CD1c-positive myeloid dendritic cell (primary cell): ENCODE data around the gene NBEA.

Experiments used
- DNase-seq: peaks from one replicate; pipeline ENCODE4 v3.0.0-alpha.2; 2016; ENCODE audit errors: extremely low spot score

Gene NBEA

DNA sequence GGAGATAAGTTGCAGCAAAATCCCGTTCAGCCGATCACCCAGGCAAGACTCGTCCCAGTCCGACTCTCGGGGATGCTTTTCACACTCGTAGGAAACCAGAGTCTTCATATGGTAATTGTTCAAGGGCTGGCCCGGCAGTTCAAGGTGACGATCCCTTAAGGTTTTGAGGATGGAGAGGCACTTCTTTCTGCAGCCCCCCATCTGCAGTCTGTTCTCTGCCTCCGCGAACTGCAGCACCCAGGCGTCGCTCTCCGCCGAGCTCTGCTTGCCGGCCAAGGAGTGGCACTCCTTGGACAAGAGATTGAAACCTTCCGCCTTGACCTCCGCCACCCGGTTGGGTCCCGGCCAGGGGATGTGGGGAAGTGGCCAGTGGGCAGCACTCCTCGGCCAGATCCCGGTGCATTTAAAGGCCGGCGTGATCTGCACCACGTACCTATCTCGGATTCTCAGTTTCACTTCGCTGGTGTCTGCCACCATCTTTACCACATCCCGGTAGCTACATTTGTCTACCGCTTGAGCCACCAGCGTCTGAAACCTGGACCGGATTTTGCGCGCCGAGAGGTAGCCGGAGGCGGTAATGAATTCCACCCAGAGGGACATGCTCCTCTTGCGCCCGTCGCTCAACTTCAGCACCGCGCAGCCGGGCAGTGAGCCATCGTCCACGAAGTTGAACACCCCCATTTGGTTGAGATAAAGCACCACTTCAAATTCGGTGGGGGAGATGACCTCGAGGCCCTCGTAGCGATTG lies 533.3 kb downstream of the NBEA start:
- no peak for DNase-seq

DNA sequence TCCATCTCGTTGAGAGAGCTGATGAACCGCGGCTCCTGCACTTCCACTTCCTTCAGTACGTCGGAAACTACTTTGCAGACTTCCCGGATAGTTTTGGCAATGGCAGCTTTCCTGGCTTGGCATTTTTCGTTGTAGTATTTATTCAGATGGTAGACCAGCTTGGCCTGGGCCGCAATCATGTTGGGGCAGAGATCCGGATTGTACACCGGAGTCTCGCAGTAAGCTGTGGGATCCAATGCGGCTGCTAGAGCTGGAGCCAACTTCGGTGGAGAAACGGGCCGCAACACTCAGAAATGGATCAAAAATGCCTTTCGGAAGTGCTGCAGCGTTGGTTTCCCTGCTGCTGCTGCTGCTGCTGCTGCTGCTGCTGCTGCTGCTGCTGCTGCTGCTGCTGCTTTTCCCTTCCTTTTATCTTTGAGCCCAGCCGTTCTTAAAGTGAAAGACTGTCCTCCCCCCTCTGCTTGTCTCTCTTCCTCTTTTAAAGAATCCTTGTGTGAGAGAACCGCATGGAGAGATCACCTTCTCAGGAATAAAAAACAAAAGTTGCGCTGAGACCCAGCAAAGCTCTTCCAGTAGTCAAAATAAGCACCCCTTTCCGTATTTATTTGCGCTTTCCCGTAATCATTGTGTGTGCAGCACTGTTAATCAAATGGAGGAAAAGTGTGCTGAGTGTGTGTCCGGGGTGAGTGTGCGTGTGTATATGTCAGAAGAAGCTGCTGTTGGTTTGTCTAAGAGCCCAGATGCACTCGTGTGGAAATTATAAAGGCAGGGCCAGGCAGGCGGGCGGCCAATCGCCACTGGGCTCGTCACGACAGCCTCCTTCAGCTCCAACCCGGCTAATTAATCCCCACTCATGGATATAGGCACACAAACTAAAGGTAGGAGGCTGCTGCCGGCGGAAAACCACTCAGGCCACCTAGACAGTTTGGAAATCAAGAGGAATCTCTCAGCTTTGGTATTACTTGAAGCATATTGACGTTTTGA lies 534.2 kb downstream of the NBEA start, which contains the start of gene MAB21L1:
Gene MAB21L1, minus strand, starts transcription at position 730 of the 984 bp plus-strand sequence. Its CDS starts 551 bp downstream, at position 179.
- peak; percentile 27 for DNase-seq

DNA sequence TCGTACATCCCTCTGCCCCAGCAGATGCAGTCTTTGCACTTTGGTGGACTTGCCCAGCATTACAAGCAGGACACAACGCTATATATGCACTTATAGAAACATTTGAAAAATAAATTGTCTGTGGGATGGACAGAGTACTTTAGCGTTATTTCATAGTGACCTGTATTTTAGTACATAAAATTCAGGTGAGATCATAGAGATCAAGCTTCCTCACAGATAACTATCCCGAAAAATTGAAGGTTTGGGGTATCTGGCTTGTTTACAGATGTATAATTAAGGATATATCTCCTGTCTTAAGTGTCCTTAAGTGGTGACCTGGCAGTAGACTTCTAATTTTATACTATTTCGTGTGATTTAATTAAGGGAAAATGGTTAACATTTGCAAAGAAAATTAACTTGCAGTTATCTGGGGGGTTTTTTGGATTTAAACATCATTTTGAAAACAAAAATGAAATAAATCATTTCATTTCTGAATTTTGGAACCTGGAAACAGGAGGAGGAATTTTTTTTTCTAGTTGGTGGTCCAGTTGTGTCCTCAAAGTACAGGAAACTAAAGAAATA lies 535.4 kb downstream of the NBEA start:
- no peak for DNase-seq

DNA sequence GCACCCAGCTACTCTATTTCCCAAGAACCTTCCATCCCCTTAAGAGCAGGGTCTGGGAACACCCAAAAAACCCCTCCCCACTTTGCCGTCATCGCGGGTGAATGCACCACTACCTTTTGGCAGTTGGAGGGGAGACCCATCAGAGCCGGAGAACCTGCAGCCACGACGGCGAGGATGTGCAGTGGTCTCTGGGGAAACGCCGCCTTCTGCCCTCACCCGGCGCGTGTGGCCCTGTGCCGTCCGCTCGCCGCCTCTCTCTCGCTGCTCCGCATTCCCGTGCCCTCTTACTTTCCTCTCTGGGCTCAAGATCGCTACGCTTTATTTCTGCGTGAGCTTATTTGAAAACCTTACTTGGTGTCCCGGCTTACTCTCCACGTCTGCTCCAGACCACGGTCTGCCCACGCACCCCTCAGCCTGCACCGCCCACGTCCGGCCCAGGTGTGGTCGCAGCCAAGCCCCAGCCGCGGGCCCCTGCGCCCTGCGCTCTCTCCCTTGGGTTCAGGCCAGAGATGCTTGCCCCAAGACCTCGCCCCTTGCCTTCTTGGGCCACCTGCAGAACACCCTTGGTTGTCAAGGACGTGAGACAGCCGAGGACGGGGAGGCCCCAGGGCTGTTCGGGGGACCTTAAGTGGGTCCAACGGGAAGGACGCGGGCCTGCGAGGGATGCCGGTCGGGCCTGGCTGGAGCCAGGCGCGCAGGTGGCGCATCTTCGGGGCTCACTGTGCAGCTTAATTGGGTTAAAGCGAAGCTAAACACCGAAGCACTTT lies 536.4 kb downstream of the NBEA start:
- no peak for DNase-seq

DNA sequence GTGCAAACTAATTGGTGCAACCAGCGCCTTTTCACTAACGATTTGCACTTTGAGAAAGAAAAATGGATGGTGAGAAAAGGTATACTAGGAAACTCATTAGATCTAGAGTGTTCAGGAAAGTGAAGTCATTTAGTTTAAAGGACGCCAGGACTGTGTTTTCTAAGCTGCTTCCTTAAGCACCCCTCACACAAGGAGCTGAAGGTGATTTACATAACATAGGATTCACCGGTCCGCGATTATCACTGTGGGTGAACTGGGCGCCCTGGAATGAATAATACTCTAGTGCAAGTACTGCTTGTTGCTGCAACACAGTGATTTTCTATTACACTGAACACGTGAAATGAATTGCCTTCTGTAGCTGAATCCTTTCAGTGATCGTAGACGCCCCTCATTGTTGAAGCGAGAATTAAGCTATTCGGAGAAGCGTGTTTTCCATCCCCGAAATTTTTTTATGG lies 537.0 kb downstream of the NBEA start:
- no peak for DNase-seq

DNA sequence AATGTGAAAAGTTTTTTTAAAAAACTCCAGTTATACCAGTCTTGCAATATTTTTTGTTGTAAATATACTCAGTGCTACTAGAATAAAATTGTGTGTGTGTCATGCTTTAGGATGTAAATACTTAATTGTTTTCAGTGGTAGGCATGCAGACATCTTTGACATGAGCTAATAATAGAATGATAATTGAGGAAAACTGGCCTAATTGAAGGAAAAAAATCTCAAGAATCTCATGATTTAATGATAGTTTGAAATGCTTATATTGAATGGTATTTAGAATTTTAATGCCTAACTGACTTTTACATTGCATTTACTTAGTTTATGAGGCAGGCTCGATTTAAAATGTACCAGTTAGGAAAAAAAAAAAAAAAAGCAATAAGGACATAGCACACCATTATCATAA lies 537.6 kb downstream of the NBEA start:
- no peak for DNase-seq

DNA sequence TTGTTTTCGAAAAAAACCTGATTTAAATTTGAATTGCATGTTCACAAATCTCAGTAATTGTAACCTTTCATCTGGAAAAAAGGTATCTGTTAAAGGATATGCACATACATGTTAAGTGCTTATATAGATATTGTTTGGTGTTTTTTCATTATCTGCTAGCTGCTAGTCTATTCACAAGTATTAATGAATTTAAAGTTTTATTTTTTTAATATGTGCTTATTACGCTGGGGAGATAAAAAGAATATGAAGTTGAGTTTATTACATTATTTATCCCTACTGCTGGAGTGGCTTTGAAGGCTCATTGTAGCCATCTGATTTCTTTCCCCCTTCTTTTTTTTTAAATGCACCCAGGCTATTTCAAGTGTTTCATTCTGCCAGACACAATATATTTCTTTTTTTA lies 538.3 kb downstream of the NBEA start:
- DNase-seq: no peak

DNA sequence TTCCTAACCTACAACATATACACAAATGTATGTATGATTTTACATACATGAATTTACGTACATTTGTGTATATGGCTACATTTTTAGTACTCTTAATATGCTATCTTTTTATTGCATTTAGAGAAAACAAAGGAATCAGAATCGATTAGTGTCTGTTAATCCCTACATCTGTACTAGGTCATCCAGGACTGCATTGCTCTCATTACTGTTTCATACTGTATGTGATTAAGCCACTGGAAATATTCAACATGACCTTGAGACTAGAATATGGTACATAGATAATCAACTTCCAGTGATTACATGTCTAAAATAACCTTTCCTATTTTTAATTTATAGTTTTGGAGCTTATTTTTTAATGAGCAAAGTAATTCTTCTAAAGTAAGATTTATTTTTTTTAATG lies 539.7 kb downstream of the NBEA start:
- DNase-seq: no peak

DNA sequence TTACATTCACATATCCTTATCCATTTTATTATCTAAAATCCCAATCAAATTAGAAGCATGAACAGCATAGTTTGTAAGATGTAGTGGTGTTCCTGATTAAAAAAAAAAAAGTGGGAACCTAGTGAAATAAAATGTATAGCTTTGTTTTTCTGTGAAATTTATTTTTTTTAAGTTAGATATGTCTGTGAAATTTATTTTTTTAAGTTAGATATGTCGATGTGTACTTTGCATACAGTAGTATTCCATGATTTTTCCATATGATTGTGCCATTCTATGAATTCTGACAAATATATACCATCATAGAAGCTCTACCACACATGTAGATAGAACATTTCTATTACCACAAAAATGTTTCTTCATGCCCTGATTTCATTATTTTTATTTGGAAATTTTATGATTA lies 540.5 kb downstream of the NBEA start:
- DNase-seq: no peak

DNA sequence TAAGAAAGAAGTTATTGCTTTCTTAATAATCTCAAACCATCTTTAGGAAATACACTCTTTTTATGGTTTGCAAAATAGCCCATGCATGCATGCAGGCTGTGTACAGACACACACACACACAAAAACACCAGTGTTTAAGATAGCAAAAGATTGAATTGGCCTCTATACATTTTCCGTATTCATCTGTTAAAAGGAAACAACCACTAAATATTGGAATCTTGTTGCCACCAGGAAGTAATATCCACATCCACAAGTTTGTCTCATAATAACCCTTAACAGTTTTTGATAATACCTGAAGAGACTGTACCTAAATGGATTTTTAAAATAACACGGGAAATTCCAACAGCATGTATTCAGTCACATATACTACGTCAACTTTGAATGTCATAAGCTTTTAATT lies 541.7 kb downstream of the NBEA start:
- no peak for DNase-seq

DNA sequence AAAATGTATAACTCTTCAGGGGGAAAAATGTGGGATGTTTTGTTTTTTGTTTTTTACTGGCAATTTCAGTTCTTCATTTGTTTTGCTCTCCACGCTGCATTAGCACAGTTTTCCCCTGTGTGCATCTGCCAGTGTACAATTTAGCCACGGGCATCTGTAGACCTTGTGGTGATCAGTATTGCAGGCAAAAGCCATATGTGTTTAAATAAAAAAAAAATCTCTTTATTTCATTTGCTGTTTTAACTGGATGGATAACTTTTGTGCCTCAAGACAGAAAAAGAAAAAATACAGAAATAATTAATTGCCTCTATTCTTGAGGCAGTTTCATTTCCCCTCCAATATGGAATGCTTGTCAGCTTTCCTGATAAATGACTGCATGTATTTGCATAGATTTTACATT lies 542.3 kb downstream of the NBEA start:
- DNase-seq: no peak

DNA sequence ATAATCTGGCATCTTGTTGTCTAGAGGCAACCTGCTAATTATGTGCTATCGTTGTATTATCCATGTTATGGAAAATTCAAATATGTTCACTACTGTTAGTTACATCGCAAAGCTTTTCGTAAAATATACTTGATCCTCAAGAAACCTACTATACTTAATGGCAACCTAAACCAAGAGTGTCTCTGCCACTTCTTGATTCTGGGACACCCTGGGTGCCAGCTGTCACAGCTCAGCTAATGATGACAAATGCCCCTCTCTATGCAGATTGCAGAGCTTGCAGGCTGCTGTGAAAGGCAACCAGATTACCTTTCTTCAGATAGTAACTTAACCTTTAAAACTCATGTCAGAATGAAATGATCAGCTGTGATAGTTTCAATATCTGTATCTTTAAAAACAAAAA lies 543.4 kb downstream of the NBEA start:
- no peak for DNase-seq

DNA sequence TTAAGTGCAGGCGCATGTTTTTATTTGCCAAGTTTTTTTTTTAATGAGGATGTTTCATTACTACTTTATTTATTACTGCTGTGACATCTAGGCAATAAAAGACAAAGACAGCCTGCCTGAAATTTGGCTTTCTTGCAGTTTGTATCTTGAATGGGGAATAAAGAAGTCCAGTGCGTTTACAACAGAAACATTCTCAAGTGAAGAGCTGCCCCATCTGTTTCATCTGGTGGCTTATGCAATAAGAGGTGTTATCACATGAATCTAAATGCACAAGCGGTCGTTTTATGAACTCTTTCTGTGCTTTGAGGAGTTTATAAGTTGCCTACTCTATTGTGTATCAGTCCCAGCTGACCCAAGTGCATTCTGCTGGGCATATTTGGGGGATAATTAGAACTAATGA lies 547.0 kb downstream of the NBEA start:
- no peak for DNase-seq

DNA sequence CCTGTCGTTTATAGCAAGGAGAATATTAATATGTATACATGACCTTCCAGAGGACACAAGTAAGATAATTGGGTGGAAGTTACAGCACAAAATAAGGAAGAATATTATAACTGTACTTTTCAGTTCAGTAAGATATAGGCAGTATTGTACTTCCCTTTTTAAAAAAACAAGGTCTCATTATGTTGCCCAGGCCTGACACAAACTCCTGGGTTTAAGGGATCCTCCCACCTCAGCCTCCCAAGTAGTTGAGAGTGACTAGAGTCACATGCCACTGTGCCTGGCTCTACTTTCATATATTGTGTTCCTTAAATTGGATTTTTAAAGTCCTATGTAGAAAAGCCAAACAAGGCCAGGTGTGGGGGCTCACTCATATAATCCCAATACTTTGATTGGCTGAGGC lies 553.9 kb downstream of the NBEA start:
- DNase-seq: peak; percentile 52

DNA sequence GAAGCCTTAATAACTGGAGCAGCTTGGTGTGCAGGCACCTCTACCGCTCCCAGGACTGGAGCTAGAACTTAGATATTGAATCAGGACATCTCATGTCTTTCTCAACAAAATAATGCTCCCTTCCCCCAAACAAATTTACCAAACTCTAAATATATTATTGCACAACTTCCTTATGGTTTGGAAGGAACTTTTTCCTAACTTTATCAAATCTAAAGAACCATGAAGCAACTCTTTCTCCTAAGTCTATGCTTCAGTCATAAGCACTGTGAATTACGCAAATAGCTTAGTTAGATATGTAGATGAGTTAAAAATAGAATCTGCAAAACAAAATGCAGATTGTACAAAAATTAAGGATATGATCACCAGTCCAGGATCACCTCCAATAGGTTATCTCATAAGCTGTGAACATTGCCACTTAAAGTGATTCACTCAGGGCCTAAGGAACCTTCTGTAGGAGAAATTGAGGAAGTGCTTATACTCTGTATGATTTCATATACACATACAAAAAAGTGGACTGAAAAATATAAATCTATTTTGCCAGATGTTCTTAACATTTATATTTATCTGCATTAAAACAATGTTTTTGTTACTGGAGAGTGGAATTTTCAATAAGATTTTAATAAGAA lies 554.8 kb downstream of the NBEA start:
- DNase-seq: peak; percentile 60

DNA sequence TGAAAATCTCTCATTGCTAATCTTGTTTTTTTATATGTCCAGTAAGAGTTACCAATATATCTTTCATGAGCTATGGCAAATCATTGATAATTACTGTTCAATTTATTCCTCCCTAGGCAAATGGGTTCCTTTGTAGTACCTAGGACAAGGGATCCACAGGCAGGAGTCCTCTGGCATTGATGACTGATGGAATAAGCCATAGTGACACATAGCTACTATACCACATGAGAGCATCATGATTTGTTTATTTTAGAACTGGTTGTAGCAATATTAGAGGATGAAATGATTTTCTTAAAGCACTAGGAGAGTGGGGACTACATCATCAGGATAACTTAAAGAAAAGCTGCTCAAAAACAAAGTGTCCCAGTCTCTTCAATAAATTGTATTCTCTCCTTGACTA lies 556.2 kb downstream of the NBEA start:
- DNase-seq: no peak

DNA sequence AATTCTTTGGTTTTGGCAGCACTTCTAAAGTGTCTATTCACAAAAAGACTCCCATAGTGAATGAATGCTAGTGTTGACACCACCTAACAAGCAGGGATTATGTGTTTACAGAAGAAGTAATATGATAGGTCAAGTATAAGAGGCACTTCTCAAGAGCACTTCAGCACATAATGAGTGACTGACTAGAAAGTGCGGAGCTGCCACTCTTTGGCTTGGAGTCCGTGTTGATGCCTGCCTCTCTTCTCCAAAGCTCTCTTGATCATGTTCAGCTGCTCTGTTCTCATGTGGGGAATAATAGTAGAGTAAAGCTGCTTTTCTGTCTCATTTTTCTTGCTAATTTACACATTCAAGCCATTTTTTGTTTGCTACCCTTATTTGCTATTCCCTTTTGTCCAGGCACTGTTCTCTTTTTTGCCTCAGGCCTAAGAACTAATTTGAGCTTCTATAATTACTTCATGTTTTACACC lies 557.2 kb downstream of the NBEA start:
- no peak for DNase-seq

DNA sequence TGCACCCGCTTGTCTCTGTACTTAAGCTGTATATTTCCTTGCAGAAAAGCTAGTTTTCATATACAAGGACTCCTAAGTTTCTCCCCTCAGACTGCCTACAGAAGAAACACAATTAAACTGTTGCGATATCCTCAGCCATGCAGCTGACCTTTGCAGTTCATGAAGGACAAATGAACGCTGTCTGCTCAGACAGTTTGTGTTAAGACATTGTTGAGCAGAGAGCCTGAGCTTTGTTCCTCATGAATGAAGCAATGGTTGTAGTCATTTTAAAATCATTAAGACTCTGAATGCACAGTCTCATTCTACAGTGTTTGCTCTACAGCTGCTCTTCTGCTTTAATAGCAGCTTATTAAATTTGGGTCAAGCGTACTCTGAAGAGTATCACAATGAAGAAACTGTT lies 557.6 kb downstream of the NBEA start:
- DNase-seq: no peak

DNA sequence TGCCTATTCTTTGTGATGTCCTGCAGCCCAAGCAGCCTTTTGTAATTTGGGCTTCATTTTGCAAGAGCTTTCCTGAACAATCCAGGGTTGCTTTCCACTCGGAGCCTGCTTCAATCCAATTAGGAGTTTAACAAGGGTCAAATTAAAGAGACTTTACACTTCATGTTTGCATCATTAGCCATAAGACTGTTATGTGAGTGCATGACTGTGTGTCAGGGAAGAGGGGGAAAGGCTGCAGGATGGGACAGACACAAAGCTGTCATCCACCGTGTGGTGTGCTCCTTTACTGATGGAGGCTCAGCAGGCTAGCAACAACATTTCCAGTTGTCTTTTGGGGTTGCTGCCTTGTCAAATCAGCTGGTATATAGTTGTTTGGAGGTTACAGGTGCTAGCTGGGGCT lies 558.1 kb downstream of the NBEA start:
- no peak for DNase-seq

DNA sequence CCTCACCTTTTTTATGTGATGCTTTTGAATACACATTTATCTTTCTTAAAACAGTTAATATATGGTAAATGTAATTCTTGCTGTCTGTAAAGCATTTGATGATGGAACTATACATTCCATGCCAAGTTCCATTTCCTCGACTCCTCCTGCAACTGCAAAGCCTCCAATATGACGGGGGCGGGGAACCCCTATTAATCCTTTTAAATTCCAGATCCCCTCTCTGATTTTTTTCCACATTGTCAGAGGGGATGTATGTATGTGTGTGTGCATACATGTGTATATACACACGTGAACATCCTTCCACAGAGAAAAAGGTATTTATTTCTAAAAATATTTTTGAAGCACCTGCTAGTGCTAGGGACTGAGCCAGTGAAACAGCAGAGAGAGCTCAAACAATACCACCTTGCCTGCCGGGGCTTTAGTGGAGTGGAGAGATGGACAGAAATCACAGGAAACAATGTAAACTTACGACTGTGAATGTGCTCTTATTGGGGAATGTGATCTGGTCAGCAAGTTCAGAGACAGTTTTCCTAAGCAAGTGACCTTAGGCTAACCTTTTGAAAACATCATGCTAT lies 559.7 kb downstream of the NBEA start:
- no peak for DNase-seq

DNA sequence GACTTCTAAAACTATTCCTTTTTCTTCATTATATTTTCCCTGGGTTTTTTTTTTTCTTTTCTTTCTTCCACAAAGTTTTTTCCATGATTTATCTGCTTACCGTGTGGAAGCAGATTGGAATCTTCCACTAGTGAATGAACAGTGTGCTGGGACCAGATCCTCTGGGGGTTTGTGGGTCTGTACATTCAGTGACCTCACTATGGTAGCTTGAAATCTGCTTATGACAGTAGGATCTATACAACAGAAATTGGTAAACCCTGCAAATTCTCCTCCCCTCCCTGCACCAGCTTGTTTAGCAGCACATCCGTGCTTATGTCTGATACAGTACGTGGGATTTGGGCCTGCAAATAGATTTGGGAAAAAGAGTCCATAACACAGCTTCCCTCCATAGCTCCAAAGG lies 560.4 kb downstream of the NBEA start:
- no peak for DNase-seq
